ENCODE data around the gene CSF3. TPM values are rescaled to one million over a fixed set of nuclear protein-coding genes. Genes with fewer than 3 reads are reported as not detected.

CSF3 gene
- total and polyA plus RNA-seq, 2 of the 13 experiments (the other 11 are each of a cell fraction or from before 2014, with no cell fraction given): 0.09 TPM; not detected in 1

- TF ChIP-seq RERE (CRISPR knock-in tag; IDR thresholded peaks at IDR 0.05; ENCODE audit: low read depth): no peak
These were observed 45.9 kb upstream of the CSF3 start (continued) for GRCh38 chr17:39969375-39969774.

DNA sequence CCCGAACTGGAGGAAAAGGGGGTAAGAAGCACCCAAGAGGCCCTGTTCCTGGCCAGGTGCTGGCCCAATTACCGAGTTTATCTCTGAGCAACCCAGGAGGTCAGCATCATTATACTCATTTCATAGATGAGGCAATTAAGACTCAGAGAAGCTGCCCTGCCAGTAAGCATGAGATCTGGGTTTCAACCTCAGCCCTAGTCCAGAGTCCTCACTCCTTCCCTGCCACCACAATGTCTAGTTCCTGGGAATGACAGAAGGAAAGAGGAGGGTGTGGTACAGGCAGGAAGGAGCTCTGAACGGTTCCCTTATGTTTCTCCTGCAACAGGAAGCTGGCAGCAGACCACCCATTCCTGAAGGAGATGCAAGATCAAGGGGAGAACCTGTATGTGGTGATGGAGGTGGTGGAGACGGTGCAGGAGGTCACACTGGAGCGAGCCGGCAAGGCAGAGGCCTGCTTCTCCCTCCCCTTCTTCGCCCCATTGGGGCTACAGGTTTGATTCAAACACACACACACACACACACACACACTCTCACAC lies 45.0 kb upstream of the CSF3 start:
- 17% methylated on average over 7 of the region's 7 CpGs for WGBS (ENCODE audit: low lambda C conversion rate)
- Histone ChIP-seq H3K9me3 (ENCODE audit: low read length) (no peaks in the 10 kb centered on the region), H3K79me2 (ENCODE audit: insufficient read depth, low read length) (no peaks in the 10 kb centered on the region), H3K4me2 (ENCODE audit: low read depth, low read length) (no peak overlapping the region), H3K27me3 (ENCODE audit: control insufficient read depth in 1 of 2, insufficient read depth in 2 of 2, low read length in 2 of 2) (peaks cover 6 to 69% of the 10 kb centered on the region in 2 experiments; a peak in 3 of 5 replicates), H2AFZ (ENCODE audit: low read length) (no peak overlapping the region), H4K20me1 (ENCODE audit: insufficient read depth, low read length) (no peaks in the 10 kb centered on the region), H3K4me1 (ENCODE audit: insufficient read depth, low read length) (no peaks in the 10 kb centered on the region), H3K9ac (ENCODE audit: insufficient read depth, low read depth, low read length) (no peak overlapping the region), H3K4me3 (replicated peaks in 1 of 3; ENCODE audit: insufficient read depth in 1 of 3, low read depth in 2 of 3, low read length in 3 of 3) (no peak overlapping the region), H3K36me3 (replicated peaks in 1 of 2; ENCODE audit: control insufficient read depth in 1 of 2, insufficient read depth in 2 of 2, low read length in 2 of 2) (no peaks in the 10 kb centered on the region), H3K27ac (ENCODE audit: extremely low read length, insufficient read depth, low read length) (no peak overlapping the region)
- in situ Hi-C loops (cut with HindIII; ENCODE audit: extremely low pct_ligation_motif_present, low pct_unique_long_range_greater_than_20kb) (loop anchor here (5.0 kb wide), 1 partner anchor 48 kb away; no protein-coding TSS in a partner anchor), intact Hi-C loops (cut with micrococcal nuclease; ENCODE audit: unreplicated experiment) (no loop called here)
- ATAC-seq: no peak
- no peak for FAIRE-seq
- ChIA-PET POLR2A (interaction anchor here (1.0 kb wide), 1 partner anchor 10 kb away, joined by 3 read pairs; the partner anchor contains the start of gene PSMD3), CTCF (ENCODE audit: low intra/inter-chr PET ratio, low total read pairs) (no interaction called here)
- no peak for DNase-seq (ENCODE audit: low spot score)
- TF ChIP-seq SMYD3 (CRISPR knock-in tag; IDR thresholded peaks at IDR 0.05): no peak
- TF ChIP-seq THAP11 (CRISPR knock-in tag; IDR thresholded peaks at IDR 0.05): no peak
- TF ChIP-seq ZNF563 (CRISPR knock-in tag; IDR thresholded peaks at IDR 0.05): no peak
- TF ChIP-seq, protein P1, sequence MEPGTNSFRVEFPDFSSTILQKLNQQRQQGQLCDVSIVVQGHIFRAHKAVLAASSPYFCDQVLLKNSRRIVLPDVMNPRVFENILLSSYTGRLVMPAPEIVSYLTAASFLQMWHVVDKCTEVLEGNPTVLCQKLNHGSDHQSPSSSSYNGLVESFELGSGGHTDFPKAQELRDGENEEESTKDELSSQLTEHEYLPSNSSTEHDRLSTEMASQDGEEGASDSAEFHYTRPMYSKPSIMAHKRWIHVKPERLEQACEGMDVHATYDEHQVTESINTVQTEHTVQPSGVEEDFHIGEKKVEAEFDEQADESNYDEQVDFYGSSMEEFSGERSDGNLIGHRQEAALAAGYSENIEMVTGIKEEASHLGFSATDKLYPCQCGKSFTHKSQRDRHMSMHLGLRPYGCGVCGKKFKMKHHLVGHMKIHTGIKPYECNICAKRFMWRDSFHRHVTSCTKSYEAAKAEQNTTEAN (CRISPR knock-in tag; conservative IDR thresholded peaks at IDR 0.05): no peak
- no peak for TF ChIP-seq CSRNP1 (CRISPR knock-in tag; IDR thresholded peaks at IDR 0.05)
- no peak for TF ChIP-seq SKI (IDR thresholded peaks at IDR 0.05; ENCODE audit: partially characterized antibody)
- no peak for TF ChIP-seq SNAPC2 (CRISPR knock-in tag; IDR thresholded peaks at IDR 0.05)
- no TSS peak for BruUV-seq (replicated peaks)

Measured in HepG2 (cell line).